PC-9 (cell line): ENCODE measurements around the gene ARL13B.

Source experiments
- CTCF ChIP-seq: fragments of 200-600 bp; sonication (generic); conservative IDR thresholded peaks from 2 replicates; pipeline ENCODE4 v1.6.1; 2017; ENCODE audit warnings: mixed run types, antibody characterized with exemption, mild to moderate bottlenecking, moderate library complexity
- EZH2 ChIP-seq: fragments of 200-600 bp; sonication (generic); IDR thresholded peaks from 2 replicates; pipeline ENCODE4 v1.8.0; 2017; ENCODE audit warnings: antibody characterized with exemption, low read depth

- TF ChIP-seq CTCF = no peak
- TF ChIP-seq EZH2 = no peak
These were observed 90.5 kb downstream of the ARL13B start for GRCh38 chr3:94070341-94070911.
